ENCODE measurements around the gene CD44.
A peak's percentile ranks its signal among the peaks of the same experiment; 100 is the strongest.

The CD44 gene

GRCh38 chr11:35180317-35181233 is 41.6 kb downstream of the CD44 start:
- H3K4me3 ChIP-seq (ENCODE audit: low read depth, low read length), result no peak overlapping the region
- TF ChIP-seq CTCF (conservative IDR thresholded peaks at IDR 0.05; ENCODE audit: low read depth, low read length), result no peak
- no peak for DNase-seq (ENCODE audit: low read depth)

GRCh38 chr11:35182317-35182939 is 43.5 kb downstream of the CD44 start:
- no peak for DNase-seq (ENCODE audit: low read depth)
- H3K4me3 ChIP-seq (ENCODE audit: low read depth, low read length), result no peak overlapping the region
- no peak for TF ChIP-seq CTCF (conservative IDR thresholded peaks at IDR 0.05; ENCODE audit: low read depth, low read length)

- TF ChIP-seq CTCF (conservative IDR thresholded peaks at IDR 0.05; ENCODE audit: low read depth, low read length), result no peak
- DNase-seq (ENCODE audit: low read depth), result no peak
- H3K4me3 ChIP-seq (ENCODE audit: low read depth, low read length), result no peak overlapping the region
These were observed 44.5 kb downstream of the CD44 start for GRCh38 chr11:35183326-35183925.

- DNase-seq (ENCODE audit: low read depth), result peak; percentile 84
- no peak for TF ChIP-seq CTCF (conservative IDR thresholded peaks at IDR 0.05; ENCODE audit: low read depth, low read length)
- H3K4me3 ChIP-seq (ENCODE audit: low read depth, low read length), result no peak overlapping the region
These were observed 46.7 kb downstream of the CD44 start for GRCh38 chr11:35185696-35186095.

GRCh38 chr11:35187996-35188395 is 49.0 kb downstream of the CD44 start:
- H3K4me3 ChIP-seq (ENCODE audit: low read depth, low read length), result no peak overlapping the region
- no peak for TF ChIP-seq CTCF (conservative IDR thresholded peaks at IDR 0.05; ENCODE audit: low read depth, low read length)
- DNase-seq (ENCODE audit: low read depth), result no peak

GRCh38 chr11:35190804-35191348 is 51.9 kb downstream of the CD44 start:
- peak; percentile 56 for DNase-seq (ENCODE audit: low read depth)
- H3K4me3 ChIP-seq (ENCODE audit: low read depth, low read length), result no peak overlapping the region
- no peak for TF ChIP-seq CTCF (conservative IDR thresholded peaks at IDR 0.05; ENCODE audit: low read depth, low read length)
